ENCODE results near the gene GARNL3.
A peak's percentile ranks its signal among the peaks of the same experiment; 100 is the strongest.

The GARNL3 gene

GRCh38 chr9:127411122-127411521 lies 146.5 kb downstream of the GARNL3 start:
- no peak for DNase-seq

GRCh38 chr9:127415141-127415540 lies 150.6 kb downstream of the GARNL3 start:
- no peak for DNase-seq

GRCh38 chr9:127415657-127416056 lies 151.1 kb downstream of the GARNL3 start:
- DNase-seq = no peak

GRCh38 chr9:127417131-127418036 lies 152.8 kb downstream of the GARNL3 start:
- DNase-seq = peak; percentile 26 to 48

- peak in 1 of 2 experiments; percentile 48 for DNase-seq
Observed at GRCh38 chr9:127418037-127418471, 153.5 kb downstream of the GARNL3 start.

- DNase-seq = no peak
Observed at GRCh38 chr9:127419348-127419747, 154.8 kb downstream of the GARNL3 start.

GRCh38 chr9:127421057-127421456 lies 156.5 kb downstream of the GARNL3 start:
- DNase-seq = no peak

GRCh38 chr9:127422133-127422782 lies 157.7 kb downstream of the GARNL3 start:
- no peak for DNase-seq

GRCh38 chr9:127422787-127423186 lies 158.2 kb downstream of the GARNL3 start:
- DNase-seq = no peak

GRCh38 chr9:127423476-127423933 lies 158.9 kb downstream of the GARNL3 start:
- DNase-seq = no peak

GRCh38 chr9:127423934-127424675 lies 159.5 kb downstream of the GARNL3 start, which contains the start of gene ZNF79:
TSS of gene ZNF79 (plus strand) at chr9:127424382. CDS start at chr9:127424788, 406 bp downstream.
- DNase-seq = peak; percentile 75 to 90

GRCh38 chr9:127424676-127424999 lies 160.1 kb downstream of the GARNL3 start:
- DNase-seq = no peak

- DNase-seq = no peak
Observed at GRCh38 chr9:127426756-127427155, 162.2 kb downstream of the GARNL3 start.

- no peak for DNase-seq
Observed at GRCh38 chr9:127428348-127428747, 163.8 kb downstream of the GARNL3 start.

GRCh38 chr9:127430415-127430814 lies 165.8 kb downstream of the GARNL3 start:
- no peak for DNase-seq

GRCh38 chr9:127437497-127438264 lies 173.1 kb downstream of the GARNL3 start:
- DNase-seq = no peak

GRCh38 chr9:127438394-127438793 lies 173.8 kb downstream of the GARNL3 start:
- DNase-seq = no peak
